Hepatic stellate cell (primary cell): ENCODE results near the gene HCK.
"Not testable (repeated sequence)": the region's sequence is repeated elsewhere in the genome, so short reads cannot be mapped to it uniquely, and the experiment has no call there.

Source experiments
- DNase-seq: peaks from one replicate; pipeline ENCODE4 v3.0.0; 2011; ENCODE audit warnings: low spot score

Gene HCK

GRCh38 chr20:32029561-32029960 lies 22.5 kb upstream of the HCK start:
- no peak for DNase-seq

- peak; percentile 88 for DNase-seq
Measured at GRCh38 chr20:32031007-32031958, 20.8 kb upstream of the HCK start.

GRCh38 chr20:32033316-32033715 lies 18.7 kb upstream of the HCK start:
- DNase-seq, result no peak

- DNase-seq, result not testable (repeated sequence)
Measured at GRCh38 chr20:32033721-32034120, 18.3 kb upstream of the HCK start.

- no peak for DNase-seq
Measured at GRCh38 chr20:32034581-32035425, 17.2 kb upstream of the HCK start.

GRCh38 chr20:32035426-32035779 lies 16.6 kb upstream of the HCK start:
- no peak for DNase-seq

- DNase-seq, result no peak
Measured at GRCh38 chr20:32036252-32036651, 15.8 kb upstream of the HCK start.

GRCh38 chr20:32036716-32037485 lies 15.1 kb upstream of the HCK start:
- DNase-seq, result no peak

GRCh38 chr20:32037929-32038328 lies 14.1 kb upstream of the HCK start:
- DNase-seq, result no peak

GRCh38 chr20:32040142-32040953 lies 11.7 kb upstream of the HCK start:
- DNase-seq, result no peak

GRCh38 chr20:32045999-32046398 lies 6.0 kb upstream of the HCK start:
- no peak for DNase-seq

- DNase-seq, result no peak
Measured at GRCh38 chr20:32050324-32050841, 1.7 kb upstream of the HCK start.

- DNase-seq, result no peak
Measured at GRCh38 chr20:32050851-32051556, 1.0 kb upstream of the HCK start.

GRCh38 chr20:32051720-32052089 lies 337 bp upstream of the HCK start:
- DNase-seq, result no peak

GRCh38 chr20:32052778-32053362 lies 828 bp downstream of the HCK start:
- DNase-seq, result no peak

- DNase-seq, result no peak
Measured at GRCh38 chr20:32053648-32054047, 1.6 kb downstream of the HCK start.

GRCh38 chr20:32056708-32057483 lies 4.9 kb downstream of the HCK start:
- DNase-seq, result no peak

- no peak for DNase-seq
Measured at GRCh38 chr20:32057656-32058184, 5.7 kb downstream of the HCK start.

GRCh38 chr20:32059189-32059588 lies 7.1 kb downstream of the HCK start:
- no peak for DNase-seq
